Ishikawa (cell line): ENCODE results near the gene KRT14.

Experiments
- CEBPB ChIP-seq: IDR thresholded peaks from 2 replicates; pipeline ENCODE4 v1.6.1; 2012
- CREB1 ChIP-seq: IDR thresholded peaks from 2 replicates; pipeline ENCODE4 v1.6.1; 2012; ENCODE audit warnings: low read depth
- EGR1 ChIP-seq: IDR thresholded peaks from 2 replicates; pipeline ENCODE4 v1.6.1; 2012
- EP300 ChIP-seq: IDR thresholded peaks from 2 replicates; pipeline ENCODE4 v1.6.1; 2012; ENCODE audit warnings: borderline replicate concordance
- FOXM1 ChIP-seq: IDR thresholded peaks from 2 replicates; pipeline ENCODE4 v1.6.1; 2012; ENCODE audit warnings: low read depth, borderline replicate concordance
- NFIC ChIP-seq: IDR thresholded peaks from 2 replicates; pipeline ENCODE4 v1.6.1; 2012
- RAD21 ChIP-seq: IDR thresholded peaks from 2 replicates; pipeline ENCODE4 v1.6.1; 2012; ENCODE audit warnings: low read depth
- REST ChIP-seq: IDR thresholded peaks from 2 replicates; pipeline ENCODE4 v1.6.1; 2012; ENCODE audit warnings: low read depth, mild to moderate bottlenecking
- TAF1 ChIP-seq: IDR thresholded peaks from 2 replicates; pipeline ENCODE4 v1.6.1; 2012; ENCODE audit warnings: low read depth, mild to moderate bottlenecking
- TCF12 ChIP-seq: IDR thresholded peaks from 2 replicates; pipeline ENCODE4 v1.6.1; 2012; ENCODE audit warnings: low read depth
- TEAD4 ChIP-seq: IDR thresholded peaks from 2 replicates; pipeline ENCODE4 v1.6.1; 2012
- USF1 ChIP-seq: IDR thresholded peaks from 2 replicates; pipeline ENCODE4 v1.6.1; 2012
- YY1 ChIP-seq: IDR thresholded peaks from 2 replicates; pipeline ENCODE4 v1.6.1; 2012; ENCODE audit warnings: low read depth
- ZBTB7A ChIP-seq: IDR thresholded peaks from 2 replicates; pipeline ENCODE4 v1.6.1; 2012; ENCODE audit warnings: low read depth
- TF ChIP-seq, protein P1 (sequence below): IDR thresholded peaks from 2 replicates; pipeline ENCODE4 v1.6.1; 2012

KRT14 gene

GRCh38 chr17:41542357-41542756 is 44.3 kb downstream of the KRT14 start:
- TF ChIP-seq TCF12: no peak

- no peak for TF ChIP-seq EP300
- no peak for TF ChIP-seq USF1
- no peak for TF ChIP-seq CREB1
- TF ChIP-seq FOXM1: no peak
- TF ChIP-seq RAD21: no peak
- no peak for TF ChIP-seq REST
- TF ChIP-seq YY1: no peak
- TF ChIP-seq EGR1: no peak
- TF ChIP-seq ZBTB7A: no peak
- TF ChIP-seq, protein P1, sequence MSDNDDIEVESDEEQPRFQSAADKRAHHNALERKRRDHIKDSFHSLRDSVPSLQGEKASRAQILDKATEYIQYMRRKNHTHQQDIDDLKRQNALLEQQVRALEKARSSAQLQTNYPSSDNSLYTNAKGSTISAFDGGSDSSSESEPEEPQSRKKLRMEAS: no peak
- no peak for TF ChIP-seq NFIC
- TF ChIP-seq CEBPB: no peak
- no peak for TF ChIP-seq TAF1
- TF ChIP-seq TEAD4: no peak
- TF ChIP-seq TCF12: no peak
Observed at GRCh38 chr17:41540921-41541625, 45.6 kb downstream of the KRT14 start.

DNA sequence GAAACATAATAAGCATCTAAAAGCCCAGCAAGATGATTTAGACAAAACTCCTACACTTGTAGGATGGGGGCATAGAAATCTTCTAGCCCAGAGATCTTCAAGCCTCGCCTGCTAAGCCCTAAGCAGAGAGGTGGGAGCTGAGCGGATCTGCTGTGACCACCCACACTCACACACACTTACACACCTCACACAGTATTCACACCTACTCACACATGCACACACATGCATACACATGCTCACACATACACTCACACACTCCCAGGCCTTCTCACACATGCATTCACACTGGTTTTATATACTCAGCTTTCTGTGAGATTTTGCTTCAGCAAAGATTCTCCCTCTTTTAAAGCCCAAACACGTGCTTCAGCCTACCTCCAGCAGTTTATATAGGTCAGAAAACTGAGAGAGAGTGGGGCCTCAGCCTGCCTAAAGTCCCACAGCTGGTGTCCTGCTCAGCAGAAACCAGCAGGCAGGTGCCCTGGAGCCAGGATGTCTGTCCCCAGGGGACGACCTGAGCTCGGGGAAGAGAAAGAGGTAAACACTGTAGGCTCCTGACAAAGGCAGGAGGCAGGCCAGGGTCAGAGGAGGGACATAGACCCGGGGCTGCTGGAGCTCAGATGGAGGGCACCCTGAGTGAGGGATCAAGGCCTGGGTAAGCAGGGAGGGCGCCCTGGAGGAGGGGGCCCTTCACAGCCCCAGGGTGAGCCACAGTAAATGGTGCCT is 46.6 kb downstream of the KRT14 start:
- TF ChIP-seq REST: no peak
- no peak for TF ChIP-seq FOXM1
- no peak for TF ChIP-seq EP300
- no peak for TF ChIP-seq RAD21
- no peak for TF ChIP-seq TAF1

DNA sequence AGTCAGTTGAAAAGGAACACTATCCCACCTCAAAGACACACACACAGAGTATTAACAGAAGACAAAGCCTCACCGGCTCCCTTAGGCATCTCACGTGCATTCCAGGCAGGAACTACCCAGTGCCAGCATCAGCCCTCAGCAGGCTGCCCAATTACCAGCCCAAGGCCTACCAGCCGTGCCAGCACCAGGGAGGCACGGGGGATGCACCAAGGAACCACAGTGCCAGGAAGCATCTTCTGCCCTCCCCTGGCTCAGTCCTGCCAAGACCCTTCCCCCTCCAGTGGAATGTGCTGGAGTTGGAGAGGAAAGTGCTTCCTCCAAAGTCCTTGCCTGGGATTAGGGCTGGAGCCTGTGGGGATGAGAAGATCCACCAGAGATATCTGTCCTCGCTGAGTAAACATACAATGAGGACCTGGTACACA is 47.6 kb downstream of the KRT14 start:
- TF ChIP-seq FOXM1 (no peak), EP300 (no peak), TAF1 (no peak), RAD21 (no peak), CREB1 (no peak), YY1 (no peak), REST (no peak), CEBPB (no peak), ZBTB7A (no peak), USF1 (no peak), EGR1 (no peak), TCF12 (no peak)
- TF ChIP-seq, protein P1: no peak
